Esophagus squamous epithelium (tissue), 4 donors: ENCODE results near the gene RIN3.

Source experiments
- CTCF ChIP-seq, 6 experiments: fragments of 450-650 bp in 4 of 6; fragments of 200-600 bp in 2 of 6; sonication (generic) in 2 of 6; IDR thresholded peaks; one replicate each; pipeline ENCODE4 v1.5.1; 2016 to 2019; ENCODE audit warnings: antibody characterized with exemption in 6 of 6, mild to moderate bottlenecking in 4 of 6, moderate library complexity in 4 of 6
- POLR2A ChIP-seq, 4 donors: fragments of 450-650 bp; IDR thresholded peaks; one replicate each; pipeline ENCODE4 v1.6.1; 2017; ENCODE audit warnings: antibody characterized with exemption in 4 of 4, mild to moderate bottlenecking in 4 of 4, moderate library complexity in 3 of 4

GRCh38 chr14:92610849-92611271 lies 97.3 kb downstream of the RIN3 start:
- TF ChIP-seq CTCF (IDR thresholded peaks at IDR 0.05), result no peak
- TF ChIP-seq POLR2A (IDR thresholded peaks at IDR 0.05), result no peak
